GM19455 (cell line): Measurements from ENCODE around the gene ZC3H10.
"Not testable (repeated sequence)": the region's sequence is repeated elsewhere in the genome, so short reads cannot be mapped to it uniquely, and the experiment has no call there.

Source experiments
- ATAC-seq: cut with Tn5 transposase; IDR thresholded peaks from one replicate; pipeline ENCODE4 v1.9.1; 2021; ENCODE audit not compliant: unreplicated experiment

ZC3H10 gene

DNA sequence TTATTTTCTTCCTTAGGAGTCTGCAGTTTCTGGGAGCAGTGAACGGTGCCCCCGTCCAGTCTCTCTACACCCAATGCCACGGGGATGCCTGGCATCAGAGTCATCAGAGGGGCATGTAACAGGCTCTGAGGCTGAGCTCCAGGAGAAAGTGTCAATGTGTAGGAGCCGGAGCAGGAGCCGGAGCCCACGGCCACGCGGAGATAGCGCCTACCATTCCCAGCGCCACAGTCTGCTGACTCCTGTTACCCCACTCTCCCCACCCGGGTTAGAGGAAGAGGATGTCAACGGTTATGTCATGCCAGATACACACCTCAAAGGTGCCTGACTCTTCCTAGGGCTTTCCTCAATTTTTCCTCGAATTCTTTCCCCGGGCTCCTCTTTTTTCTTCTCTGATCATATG lies 17.0 kb upstream of the ZC3H10 start:
- ATAC-seq = no peak

DNA sequence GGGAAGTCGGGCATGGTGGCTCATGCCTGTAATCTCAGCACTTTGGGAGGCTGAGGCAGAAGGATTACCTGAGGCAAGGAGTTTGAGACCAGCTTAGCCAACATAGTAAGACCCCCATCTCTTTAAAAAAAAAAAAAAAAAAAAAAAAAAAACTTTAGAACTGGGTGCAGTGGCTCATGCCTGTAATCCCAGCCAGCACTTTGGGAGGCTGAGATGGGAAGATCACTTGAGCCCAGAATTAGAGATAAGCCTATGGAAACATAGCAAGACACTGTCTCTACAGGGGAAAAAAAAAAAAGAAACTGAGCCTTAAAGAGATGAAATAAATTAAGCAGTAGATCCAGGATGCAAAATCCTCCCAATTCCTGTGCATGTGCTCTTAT lies 15.4 kb upstream of the ZC3H10 start:
- ATAC-seq = no peak

DNA sequence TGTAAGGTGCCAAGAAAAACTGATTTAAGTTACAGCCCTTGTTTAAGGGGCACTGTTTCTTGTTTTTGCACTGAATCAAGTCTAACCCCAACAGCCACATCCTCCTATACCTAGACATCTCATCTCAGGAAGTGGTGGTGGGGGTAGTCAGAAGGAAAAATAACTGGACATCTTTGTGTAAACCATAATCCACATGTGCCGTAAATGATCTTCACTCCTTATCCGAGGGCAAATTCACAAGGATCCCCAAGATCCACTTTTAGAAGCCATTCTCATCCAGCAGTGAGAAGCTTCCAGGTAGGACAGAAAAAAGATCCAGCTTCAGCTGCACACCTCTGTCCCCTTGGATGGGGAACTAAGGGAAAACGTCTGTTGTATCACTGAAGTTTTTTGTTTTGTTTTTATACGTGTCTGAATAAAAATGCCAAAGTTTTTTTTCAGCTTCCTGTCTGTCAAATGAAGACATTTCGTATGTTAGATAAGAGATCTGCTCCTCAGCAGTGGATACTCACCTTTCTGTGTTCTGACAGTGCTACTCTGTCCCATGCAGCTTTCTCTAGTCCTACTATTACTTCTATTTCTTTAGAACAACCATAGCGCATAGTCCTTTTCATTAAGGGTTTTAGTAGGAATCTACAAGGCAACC lies 14.9 kb upstream of the ZC3H10 start:
- ATAC-seq = no peak

DNA sequence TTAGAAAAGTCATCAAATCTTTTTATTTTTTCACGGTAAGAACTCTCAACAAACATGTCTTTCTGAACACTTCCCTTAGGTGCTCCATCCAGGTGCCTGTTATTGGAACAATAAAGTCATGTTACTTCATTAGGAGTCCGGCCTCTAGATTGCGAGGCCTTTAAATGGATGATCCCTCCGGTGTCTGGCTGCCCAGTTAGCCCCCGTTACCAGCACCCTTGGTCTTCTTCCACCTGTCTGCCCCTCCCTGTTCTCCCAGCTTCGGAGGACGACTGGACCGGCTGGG lies 14.3 kb upstream of the ZC3H10 start:
- no peak for ATAC-seq

DNA sequence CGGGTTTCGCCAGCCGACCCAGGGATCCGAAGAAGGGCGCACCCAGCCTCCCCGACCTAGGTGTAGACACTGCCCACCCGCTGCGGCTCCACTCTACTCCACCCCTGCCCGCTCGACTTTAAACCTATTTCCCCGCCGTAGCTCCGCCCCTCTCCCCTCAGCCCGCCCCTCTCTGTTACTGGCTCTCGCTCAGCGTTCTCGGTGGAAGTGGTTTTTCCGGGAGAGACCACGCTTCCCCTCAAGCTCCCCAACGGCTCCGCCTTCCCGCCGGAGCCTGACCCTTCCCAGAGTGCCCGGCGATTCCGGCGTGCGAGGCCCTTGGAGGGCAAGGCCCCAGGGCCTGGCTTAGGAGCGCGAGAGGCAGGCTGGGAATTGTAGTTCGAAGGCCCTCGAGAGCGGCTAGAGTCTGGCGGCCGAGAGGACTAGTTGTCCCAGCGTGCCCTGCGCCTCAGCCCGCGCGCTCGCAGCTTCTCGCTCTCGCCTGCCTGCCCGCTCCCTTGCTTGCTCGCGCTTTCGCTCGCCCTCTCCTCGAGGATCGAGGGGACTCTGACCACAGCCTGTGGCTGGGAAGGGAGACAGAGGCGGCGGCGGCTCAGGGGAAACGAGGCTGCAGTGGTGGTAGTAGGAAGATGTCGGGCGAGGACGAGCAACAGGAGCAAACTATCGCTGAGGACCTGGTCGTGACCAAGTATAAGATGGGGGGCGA lies 13.8 kb upstream of the ZC3H10 start, which contains the start of gene PA2G4:
Gene PA2G4 (plus strand): TSS at position 451 of the 706 bp plus-strand sequence. CDS start 179 bp downstream, at position 630.
- peak; percentile 92 for ATAC-seq

DNA sequence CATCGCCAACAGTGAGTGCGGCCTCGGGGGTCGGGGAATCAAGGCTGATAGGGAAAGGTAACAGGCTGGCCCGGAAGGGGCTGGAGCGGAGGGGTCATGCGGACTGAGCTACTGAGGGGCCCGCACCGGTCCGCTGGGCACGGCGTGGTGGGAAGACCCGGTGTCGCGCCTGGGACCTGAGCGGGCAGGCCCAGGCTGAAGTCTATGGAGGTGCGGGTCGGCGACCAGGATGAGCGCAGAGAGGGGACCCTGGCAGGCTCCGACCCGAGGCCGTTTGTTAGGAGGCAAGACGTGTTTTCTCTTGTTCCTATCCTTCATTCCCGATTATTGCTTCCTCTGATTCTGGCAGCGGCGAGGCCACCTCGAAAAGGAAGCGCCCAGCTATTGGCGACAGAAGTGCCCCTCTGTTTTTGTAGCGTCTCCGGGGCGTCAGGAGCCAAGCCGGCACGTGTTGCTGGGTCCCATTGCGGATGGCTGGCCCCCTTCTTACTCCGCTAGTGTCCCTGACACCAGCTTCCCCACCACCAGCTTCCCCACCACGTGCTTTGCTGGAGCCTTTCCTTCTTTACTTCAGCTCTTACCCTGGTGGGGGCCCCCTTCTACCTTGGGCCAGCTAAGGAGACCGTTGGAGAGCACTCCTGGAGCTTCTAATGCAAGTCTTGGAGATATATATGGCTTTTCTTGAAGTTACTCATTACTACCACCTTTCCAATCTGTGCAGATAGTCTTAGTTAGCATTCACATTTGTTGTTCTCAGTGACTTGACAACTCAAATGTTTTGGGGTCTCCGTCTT lies 13.1 kb upstream of the ZC3H10 start:
- ATAC-seq = peak; percentile 14

DNA sequence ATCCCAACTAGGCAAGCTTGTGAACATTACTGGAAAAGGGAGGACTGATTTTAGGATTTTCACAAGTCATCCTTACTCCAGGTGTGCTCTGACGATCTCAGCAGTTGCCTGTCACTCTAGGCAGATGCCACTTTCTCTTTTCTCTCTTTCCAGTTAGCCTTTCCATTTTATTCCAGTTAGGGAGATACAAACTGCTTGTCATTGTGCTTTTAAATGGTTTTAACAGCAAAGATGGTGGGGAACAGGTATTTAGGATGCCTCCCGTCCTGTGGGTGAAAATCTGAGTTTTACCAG lies 12.5 kb upstream of the ZC3H10 start:
- no peak for ATAC-seq

DNA sequence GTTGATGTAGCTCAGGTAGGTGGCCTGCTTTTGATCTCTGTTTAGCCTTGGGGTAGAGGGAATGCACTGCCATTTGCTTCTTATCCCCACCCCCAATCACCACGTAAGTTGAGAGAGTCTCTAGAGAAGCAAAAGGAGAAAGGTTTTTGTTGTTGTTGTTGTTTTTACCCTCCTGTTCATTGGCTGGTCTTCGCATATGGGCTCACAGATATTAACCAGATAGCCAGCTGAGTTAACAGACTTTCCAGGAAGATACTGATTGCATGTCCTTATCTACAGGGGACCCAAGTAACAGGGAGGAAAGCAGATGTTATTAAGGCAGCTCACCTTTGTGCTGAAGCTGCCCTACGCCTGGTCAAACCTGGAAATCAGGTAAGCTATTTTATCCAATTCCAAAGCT lies 10.8 kb upstream of the ZC3H10 start:
- no peak for ATAC-seq

DNA sequence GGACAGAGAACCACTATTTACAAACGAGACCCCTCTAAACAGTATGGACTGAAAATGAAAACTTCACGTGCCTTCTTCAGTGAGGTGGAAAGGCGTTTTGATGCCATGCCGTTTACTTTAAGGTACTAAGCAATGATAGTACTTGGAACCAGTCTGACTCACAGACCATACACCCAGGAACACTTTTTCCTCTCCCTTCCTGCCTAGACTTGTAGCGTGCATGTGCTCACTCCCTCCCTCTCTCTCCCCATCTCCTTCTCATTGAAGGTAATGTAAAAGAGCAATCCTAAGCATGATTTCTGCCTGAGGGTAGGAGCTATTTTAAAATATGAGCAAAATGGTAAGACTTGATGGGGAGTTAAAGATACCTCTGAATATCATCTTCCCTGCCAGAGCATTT lies 7.5 kb upstream of the ZC3H10 start:
- ATAC-seq = no peak

DNA sequence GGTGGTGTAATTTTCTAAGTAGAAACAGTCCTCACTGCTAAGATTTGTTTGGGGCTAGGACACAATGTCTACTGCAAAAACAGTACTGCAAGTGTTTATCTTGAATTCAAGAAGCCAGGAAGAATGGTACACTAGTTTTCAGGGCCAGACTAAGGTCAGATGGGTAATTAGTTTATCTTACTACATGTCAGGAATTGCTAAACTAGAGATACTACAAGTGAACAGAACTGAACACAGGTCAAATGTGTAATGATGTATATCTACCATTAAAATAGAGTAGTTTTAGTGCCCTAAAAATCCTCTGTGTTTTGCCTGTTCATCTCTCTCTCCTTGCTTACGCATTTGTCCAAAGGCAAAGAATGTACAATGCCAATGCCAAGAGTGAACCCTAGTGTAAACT lies 4.0 kb upstream of the ZC3H10 start:
- ATAC-seq = no peak

DNA sequence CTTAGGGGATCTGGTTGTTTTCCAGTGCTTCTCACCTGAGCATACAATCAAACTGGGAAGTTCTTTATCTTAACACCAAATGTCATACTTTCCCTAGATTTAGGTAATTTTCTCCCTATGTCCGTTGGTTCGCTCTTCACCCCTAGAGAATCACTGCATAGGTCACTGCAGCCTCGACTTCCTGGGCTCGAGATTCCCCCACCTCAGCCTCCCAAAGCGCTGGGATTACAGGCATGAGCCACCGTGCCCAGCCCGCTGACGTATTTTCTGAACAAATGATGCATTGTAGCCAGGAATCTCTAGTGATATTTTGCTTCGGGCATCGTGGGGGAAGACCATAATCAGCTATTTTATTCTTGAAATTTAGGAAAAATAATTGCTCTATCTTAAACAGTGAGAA lies 2.7 kb upstream of the ZC3H10 start:
- ATAC-seq = no peak

DNA sequence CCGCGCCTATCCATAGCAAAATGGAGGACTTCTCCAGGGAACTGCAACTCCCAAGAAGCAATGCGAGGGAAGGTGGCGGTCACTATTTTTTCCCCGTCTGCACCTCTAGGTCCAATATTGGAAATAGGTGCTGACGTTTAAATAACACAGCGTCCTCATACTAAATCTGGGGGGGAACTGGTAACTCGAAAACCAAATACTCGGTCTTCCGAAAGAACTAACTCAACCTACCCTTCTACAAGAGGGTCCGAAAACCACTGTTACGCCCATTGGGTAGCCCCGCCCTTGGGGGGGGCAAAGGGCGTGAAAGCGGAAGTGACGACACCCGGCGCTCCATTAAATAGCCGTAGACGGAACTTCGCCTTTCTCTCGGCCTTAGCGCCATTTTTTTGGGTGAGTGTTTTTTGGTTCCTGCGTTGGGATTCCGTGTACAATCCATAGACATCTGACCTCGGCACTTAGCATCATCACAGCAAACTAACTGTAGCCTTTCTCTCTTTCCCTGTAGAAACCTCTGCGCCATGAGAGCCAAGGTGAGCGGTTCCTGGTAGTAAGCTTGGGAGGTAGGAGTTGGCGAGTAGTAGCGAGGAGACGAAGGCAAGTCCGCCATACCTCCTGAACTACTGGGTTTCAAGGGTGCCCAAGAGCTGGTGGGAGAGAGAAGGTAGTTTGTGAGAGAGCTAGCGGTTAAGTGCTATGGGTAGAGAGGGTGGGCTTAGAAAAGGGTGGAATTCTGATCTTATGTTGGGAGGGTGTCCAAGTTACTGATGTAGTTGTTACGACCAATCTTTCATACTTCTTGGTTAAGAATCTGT lies 1.6 kb upstream of the ZC3H10 start, which contains the start of gene RPL41:
Gene RPL41 (plus strand): TSS at position 367 of the 815 bp plus-strand sequence.
- no peak for ATAC-seq

DNA sequence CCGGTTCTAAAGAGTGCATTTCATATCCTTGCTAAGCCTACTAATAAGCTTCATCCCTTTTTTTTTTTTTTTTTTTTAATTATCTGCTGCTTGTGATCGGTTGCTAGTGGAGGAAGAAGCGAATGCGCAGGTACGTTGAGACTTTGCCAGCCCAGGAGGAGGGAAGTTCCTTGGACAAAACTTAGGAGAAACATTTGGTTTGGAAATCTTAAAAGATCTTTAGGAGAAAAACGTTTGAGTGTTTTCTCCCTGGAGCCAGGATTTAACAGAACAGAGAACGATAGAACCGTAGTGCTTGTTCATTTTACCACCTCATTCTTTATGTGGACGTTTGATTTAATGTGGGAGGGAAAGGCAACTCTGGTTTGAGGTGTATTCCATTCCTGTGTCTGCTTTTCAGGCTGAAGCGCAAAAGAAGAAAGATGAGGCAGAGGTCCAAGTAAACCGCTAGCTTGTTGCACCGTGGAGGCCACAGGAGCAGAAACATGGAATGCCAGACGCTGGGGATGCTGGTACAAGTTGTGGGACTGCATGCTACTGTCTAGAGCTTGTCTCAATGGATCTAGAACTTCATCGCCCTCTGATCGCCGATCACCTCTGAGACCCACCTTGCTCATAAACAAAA lies 872 bp upstream of the ZC3H10 start:
- not testable (repeated sequence) for ATAC-seq

DNA sequence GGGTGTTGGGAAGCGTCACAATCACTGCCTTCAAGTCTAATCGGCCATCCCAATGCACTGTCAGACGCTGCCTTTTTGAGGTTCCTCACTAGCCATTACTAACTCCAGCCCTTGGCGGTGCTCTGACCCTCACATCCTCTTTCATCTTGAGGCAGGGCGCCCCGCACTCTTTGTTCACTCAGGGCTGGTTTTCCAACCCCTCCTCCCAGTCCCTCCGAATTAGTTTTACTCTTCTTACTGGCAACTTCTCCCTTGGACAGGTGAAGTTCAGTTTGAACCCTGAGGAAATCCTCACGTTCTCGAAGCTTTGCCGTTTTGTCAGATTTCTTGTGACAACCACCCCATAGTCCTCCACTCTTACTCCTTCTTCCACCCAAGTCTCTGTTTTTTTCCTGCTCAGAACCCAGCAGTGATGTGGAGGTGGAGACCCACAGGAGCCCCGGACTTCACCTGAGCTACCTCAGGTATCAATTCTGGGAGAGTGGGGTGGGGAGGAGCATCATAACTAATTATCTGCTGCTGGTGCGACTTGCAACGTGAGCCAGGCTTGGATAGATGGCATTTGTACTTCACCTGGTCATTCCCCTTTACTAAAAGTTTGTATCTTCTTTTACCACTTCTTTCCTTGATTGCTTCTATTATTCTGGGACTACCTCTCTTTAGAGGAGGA lies 757 bp downstream of the ZC3H10 start:
- peak; percentile 8 for ATAC-seq

DNA sequence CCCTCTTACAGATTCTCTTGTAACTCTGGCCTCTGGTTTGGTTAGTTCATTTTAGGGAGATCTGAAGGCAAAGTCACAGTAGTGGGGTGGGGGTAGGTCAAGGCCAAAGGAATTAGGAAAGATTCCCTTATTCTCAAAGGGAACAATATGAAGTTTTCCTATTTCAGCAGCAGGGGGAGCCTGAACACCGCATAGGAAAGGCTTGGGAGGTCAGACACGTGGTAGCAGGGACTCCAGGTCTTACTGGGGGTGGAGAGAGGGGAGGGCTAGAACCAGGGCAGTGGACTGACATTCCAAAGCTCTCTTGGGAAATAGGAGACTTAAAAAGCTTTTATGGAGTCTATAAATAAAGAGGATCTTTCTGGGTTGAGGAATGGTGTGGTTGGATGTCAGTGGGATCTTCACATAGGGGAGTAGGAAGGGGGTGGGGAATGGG lies 1.3 kb downstream of the ZC3H10 start:
- no peak for ATAC-seq

DNA sequence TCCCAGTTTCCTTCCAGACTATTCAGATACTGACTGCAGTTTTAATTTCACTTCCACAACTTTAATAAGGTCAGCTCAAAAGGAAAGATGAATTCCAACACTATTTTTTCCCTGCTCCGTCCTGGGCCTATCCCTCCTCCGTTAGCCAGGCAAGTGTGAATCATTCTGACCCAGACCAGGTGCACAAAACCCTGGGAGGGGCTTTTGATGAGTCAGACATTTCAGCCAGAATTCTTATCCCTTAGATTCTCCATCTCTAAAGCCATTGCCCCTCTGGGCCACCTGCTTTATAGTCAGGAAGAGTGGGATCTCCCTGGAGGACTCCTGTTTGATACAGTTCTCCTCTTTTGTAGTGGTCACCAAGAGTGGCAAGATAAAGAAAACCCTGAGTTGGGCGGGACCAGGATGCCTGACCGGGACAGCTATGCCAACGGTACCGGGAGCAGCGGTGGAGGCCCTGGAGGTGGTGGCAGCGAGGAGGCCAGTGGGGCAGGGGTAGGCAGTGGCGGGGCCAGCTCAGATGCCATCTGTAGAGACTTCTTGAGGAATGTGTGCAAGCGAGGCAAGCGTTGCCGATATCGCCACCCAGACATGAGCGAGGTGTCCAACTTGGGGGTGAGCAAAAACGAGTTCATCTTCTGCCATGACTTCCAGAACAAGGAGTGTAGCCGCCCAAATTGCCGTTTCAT lies 2.2 kb downstream of the ZC3H10 start:
- no peak for ATAC-seq

DNA sequence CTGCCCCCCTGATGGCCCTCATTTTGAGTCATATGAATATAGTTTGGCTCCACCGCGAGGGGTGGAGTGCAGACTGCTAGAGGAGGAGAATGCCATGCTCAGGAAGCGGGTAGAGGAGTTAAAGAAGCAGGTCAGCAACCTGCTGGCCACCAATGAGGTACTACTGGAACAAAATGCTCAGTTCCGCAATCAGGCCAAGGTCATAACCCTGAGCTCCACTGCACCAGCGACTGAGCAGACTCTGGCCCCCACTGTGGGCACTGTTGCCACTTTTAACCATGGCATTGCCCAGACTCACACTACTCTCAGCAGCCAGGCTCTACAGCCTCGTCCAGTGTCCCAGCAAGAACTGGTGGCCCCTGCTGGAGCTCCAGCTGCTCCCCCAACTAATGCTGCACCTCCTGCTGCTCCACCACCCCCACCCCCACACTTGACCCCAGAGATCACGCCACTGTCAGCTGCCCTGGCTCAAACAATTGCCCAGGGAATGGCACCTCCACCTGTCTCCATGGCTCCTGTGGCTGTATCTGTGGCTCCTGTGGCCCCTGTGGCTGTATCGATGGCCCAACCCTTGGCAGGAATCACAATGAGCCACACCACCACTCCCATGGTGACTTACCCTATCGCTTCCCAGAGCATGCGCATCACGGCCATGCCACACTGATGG lies 3.3 kb downstream of the ZC3H10 start:
- no peak for ATAC-seq

DNA sequence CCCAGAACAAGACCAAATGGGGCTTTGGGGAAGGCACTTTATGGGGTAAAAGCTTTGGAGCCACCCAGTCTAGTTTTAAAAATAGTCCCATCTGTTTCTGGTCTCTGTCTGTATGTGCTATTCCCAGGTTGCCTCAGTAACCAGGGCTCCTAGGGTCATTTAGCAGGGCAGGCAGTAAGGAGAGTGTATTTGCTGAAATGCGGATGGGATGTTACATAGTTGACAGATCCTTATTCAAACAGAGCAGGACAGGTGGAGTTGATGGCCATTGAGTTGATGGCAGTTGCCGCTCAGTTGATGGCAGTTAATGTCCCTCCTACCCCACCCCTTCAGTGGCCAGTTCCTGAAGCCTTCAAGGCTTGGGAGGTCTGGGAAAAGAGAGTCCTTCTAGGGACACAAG lies 4.6 kb downstream of the ZC3H10 start:
- ATAC-seq = no peak

DNA sequence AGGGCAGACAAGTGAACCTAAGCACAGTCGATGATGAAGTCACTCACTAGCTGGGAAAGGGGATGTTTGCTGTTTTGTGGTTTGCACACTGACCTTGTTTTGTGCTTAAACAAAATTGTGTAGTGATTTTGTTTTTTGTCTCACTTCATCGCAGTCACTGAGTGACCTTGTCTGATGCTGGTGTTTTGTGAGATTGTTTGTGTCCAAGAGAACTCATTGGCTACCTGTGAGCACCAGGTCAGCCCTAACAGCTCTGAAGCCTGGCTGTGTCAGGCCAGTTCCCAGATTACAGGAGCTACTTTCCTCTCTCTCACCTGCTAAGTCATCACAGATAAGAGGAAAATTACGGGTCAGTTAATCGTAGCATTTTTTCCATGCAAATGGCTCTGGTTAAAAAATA lies 6.1 kb downstream of the ZC3H10 start:
- no peak for ATAC-seq
